WI38 (cell line): ENCODE results near the gene EXOC4.

ENCODE experiments used
- H3K4me3 ChIP-seq: 2 replicates; pipeline ENCODE4 v1.5.1; 2011; ENCODE audit warnings: low read depth, mild to moderate bottlenecking, control low read depth, low read length
- TF ChIP-seq, protein P1 (sequence below): IDR thresholded peaks from 2 replicates; pipeline ENCODE4 v1.5.1; 2012; ENCODE audit warnings: low read depth, mild to moderate bottlenecking, control low read depth, low read length

EXOC4 gene

DNA sequence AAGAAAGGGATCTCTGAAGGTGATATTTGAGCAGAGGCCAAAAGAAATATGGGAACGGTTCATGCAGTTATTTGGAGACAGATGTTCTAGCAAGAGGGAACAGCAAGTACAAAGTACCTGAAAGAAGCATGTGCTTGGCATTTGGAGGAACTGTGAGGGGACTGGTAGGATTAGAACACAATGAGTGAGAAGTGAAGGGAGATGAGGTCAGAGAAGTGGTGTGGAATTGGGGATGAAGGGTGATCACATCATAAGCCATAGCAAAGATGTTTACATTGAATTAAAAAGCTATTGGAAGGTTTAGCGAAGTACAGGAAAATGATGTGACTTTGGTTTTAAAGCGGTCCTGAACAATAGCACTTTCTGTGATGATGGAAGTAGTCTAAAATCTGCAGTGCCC is 471.8 kb downstream of the EXOC4 start:
- TF ChIP-seq, protein P1, sequence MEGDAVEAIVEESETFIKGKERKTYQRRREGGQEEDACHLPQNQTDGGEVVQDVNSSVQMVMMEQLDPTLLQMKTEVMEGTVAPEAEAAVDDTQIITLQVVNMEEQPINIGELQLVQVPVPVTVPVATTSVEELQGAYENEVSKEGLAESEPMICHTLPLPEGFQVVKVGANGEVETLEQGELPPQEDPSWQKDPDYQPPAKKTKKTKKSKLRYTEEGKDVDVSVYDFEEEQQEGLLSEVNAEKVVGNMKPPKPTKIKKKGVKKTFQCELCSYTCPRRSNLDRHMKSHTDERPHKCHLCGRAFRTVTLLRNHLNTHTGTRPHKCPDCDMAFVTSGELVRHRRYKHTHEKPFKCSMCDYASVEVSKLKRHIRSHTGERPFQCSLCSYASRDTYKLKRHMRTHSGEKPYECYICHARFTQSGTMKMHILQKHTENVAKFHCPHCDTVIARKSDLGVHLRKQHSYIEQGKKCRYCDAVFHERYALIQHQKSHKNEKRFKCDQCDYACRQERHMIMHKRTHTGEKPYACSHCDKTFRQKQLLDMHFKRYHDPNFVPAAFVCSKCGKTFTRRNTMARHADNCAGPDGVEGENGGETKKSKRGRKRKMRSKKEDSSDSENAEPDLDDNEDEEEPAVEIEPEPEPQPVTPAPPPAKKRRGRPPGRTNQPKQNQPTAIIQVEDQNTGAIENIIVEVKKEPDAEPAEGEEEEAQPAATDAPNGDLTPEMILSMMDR: no peak
- no peak overlapping the region for H3K4me3 ChIP-seq

DNA sequence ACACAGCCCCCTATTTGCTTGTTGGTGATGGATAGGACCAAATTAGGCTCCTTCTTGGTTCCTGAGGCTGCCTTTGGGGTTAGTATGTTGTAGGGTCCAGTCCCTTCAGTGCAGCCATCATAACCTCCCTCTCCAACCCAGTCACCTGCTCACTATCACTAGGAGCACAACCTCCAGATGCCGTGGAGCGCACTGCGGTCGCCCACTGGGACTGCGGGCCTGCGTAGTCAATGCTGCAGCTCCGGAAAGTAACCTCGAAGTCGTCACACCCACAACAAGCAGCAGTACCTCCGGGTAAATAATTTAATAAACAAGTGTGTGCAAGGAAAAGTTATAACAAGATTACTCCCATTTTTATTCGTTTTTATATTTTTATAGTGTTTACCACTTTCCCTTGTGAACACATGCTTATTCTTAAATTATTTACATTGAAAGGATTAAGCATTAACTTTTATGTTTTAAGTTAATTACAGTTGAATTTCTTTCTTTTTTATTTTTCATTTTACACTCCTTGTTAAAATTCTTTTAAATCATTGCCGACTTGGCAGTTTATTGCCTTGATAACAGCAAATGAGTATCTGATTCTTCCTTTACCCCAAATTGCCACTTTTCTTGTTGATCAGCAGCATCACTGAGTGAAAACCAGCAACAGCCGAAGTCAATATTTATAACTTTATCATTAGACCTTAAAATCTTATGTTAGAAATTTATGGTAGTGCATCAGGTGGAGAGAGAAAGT is 474.8 kb downstream of the EXOC4 start:
- TF ChIP-seq, protein P1: no peak
- H3K4me3 ChIP-seq: no peak overlapping the region

DNA sequence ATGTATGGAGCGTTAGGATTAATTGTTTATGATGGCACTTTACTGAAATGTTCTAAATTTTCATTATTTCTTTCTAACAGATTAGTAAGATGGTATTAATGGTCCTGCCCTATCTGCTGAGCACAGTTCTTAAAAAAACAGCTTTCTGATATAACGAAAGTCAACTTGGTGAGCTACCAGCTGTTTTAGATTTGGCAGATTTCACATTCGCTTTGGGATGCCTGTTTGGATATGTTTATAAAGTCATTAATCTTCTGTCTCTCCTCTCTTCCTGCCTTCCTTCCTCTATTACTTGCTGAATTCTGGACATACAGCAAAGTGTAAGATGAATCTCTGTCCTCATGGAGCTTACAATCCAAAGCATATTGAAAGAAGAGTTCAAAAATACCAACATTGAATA is 477.5 kb downstream of the EXOC4 start:
- TF ChIP-seq, protein P1: no peak
- no peak overlapping the region for H3K4me3 ChIP-seq

DNA sequence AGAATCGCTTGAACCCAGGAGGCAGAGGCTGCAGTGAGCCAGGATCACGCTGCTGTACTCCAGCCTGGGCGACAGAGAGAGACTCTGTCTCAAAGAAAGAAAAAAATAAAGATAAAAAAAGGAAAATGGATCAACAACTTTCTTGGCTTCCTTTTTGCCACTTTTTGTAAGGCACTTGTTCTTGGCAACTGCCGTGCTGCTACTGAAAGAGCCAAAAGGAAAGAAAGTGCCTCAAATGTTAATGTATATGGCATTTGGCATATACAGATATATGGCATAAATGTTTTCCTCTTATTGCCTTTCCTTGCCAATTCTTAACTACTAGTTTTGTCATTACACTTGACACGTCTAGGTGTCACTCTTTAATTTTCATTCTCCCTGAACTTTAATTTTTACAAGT is 480.5 kb downstream of the EXOC4 start:
- TF ChIP-seq, protein P1: no peak
- H3K4me3 ChIP-seq: no peak overlapping the region

DNA sequence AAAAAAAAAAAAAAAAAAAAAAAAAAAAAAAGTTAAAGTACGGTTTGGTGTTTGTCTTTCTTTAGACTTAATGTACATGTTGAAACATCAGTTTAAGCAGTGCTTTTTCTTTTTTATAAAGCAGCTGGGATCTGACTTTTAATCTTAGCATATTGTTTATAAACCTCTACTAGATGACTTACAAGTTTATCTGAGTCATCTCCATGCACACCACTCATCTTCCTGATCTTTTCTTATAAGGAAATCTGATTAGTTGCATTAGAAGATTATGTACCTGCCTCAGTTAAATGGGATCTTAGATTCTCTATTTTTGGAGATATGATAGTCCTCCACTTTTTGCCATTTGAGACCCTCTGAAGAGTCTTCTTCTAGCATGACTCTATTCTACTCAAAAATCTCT is 482.3 kb downstream of the EXOC4 start:
- TF ChIP-seq, protein P1: no peak
- H3K4me3 ChIP-seq: no peak overlapping the region

DNA sequence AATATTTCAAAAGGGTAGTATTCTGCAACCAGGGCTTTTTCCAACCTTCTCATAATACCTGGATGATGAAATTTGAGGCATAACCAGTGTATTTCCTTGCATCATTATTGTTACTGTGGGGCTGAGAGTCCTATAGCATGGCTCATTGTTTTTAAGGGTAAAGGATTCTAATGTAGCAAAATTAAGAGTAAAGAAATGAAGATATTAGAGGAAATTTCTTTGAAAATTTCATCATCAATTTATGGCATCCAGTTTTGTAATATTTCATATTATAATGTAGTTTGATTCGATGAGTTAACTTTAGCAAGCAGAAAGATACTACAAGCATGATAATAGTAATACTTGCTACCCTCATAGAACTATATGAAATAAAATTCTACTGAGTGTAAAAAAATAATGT is 486.9 kb downstream of the EXOC4 start:
- TF ChIP-seq, protein P1: no peak

DNA sequence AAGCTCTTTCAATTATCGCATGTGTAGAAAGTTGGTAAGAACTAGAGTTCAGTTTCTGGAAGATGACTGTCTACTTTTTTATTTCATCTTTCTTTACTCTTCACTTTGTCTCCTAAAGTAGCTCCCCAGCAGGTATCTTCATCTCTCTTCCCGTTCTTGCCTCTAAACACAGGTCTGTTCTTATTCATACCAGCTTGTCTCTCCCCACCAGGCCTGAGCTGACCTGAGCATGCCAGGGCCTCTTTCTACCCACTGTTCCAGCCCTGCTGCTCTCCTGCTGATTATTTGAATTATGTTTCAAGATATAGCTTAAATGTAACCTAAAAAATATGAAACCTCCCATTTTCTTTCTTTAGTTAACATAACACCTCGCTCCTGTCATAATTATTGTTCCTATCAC is 488.2 kb downstream of the EXOC4 start:
- no peak overlapping the region for H3K4me3 ChIP-seq
- TF ChIP-seq, protein P1: no peak

More for the DNA sequence above, 486.9 kb downstream of the EXOC4 start:
- no peak overlapping the region for H3K4me3 ChIP-seq
